Right lobe of liver (tissue), 4 donors: ENCODE data around the gene TNS3.

Source experiments
- CTCF ChIP-seq, 4 donors: fragments of 200-600 bp in 3 of 4; fragments of 450-650 bp in 1 of 4; IDR thresholded peaks; one replicate each; pipeline versions ENCODE4 v1.5.1 to v1.8.0; 2016 to 2022; ENCODE audit warnings: antibody characterized with exemption in 4 of 4, mild to moderate bottlenecking in 2 of 4
- POLR2A ChIP-seq: fragments of 450-650 bp; IDR thresholded peaks from one replicate; pipeline ENCODE4 v1.6.1; 2017; ENCODE audit warnings: antibody characterized with exemption, mild to moderate bottlenecking
- donor health status: DM: no; HTN: no; CAD: no.
- donor health status: DM: no; HTN: no; CAD: no.
- donor health status: DM: no; HTN: yes; CAD: no.

- TF ChIP-seq CTCF (IDR thresholded peaks at IDR 0.05), result no peak
- no peak for TF ChIP-seq POLR2A
These were observed 8.0 kb downstream of the TNS3 start for GRCh38 chr7:47573758-47574481.
